Loucy (cell line): ENCODE results near the gene NSD2.

ENCODE experiments used
- CTCF ChIP-seq: fragments of 200-600 bp; sonication (generic); conservative IDR thresholded peaks from 2 replicates; pipeline ENCODE4 v1.5.1; 2014; ENCODE audit warnings: mild to moderate bottlenecking, antibody characterized with exemption, low read length
- EZH2phosphoT487 ChIP-seq: fragments of 200-600 bp; IDR thresholded peaks from 2 replicates; pipeline ENCODE4 v1.6.1; 2018; ENCODE audit warnings: antibody characterized with exemption, mild to moderate bottlenecking, moderate library complexity, borderline replicate concordance

- TF ChIP-seq CTCF (no peak), EZH2phosphoT487 (no peak)
Measured at GRCh38 chr4:1975880-1976279, 104.7 kb downstream of the NSD2 start.
